ENCODE results near the gene PRKCZ. TPM values are rescaled to one million over a fixed set of nuclear protein-coding genes. Genes with fewer than 3 reads are reported as not detected.

Gene PRKCZ
- total RNA-seq, 1 experiment from 2014 or later = 56.8 TPM

- intact Hi-C loops (cut with micrococcal nuclease) = no loop called here
- H3K9me2 ChIP-seq (replicated peaks; ENCODE audit: low read length) = no peaks in the 10 kb centered on the region
- peak; percentile 88 for ATAC-seq
- TSS peak; percentile 37 for BruUV-seq (replicated peaks)
- no peak overlapping the region for H2AFZ ChIP-seq (ENCODE audit: low read length)
- H3K36me3 ChIP-seq (ENCODE audit: low read depth, low read length) = no peaks in the 10 kb centered on the region; the same call in 1 of the 2 replicates
- H4K20me1 ChIP-seq (ENCODE audit: low read length) = no peaks in the 10 kb centered on the region
- H3K27me3 ChIP-seq (ENCODE audit: low read length) = no peaks in the 10 kb centered on the region
- no peaks in the 10 kb centered on the region for H3K9me3 ChIP-seq (ENCODE audit: low read length)
- H3F3A ChIP-seq (ENCODE audit: low read length, unreplicated experiment) = no peaks in the 10 kb centered on the region
- TF ChIP-seq EZH2phosphoT487 (IDR thresholded peaks at IDR 0.05; ENCODE audit: borderline replicate concordance, low read length) (no peak), EZH2 (IDR thresholded peaks at IDR 0.05; ENCODE audit: low read length, unreplicated experiment) (no peak)
- TF ChIP-seq, protein P1, sequence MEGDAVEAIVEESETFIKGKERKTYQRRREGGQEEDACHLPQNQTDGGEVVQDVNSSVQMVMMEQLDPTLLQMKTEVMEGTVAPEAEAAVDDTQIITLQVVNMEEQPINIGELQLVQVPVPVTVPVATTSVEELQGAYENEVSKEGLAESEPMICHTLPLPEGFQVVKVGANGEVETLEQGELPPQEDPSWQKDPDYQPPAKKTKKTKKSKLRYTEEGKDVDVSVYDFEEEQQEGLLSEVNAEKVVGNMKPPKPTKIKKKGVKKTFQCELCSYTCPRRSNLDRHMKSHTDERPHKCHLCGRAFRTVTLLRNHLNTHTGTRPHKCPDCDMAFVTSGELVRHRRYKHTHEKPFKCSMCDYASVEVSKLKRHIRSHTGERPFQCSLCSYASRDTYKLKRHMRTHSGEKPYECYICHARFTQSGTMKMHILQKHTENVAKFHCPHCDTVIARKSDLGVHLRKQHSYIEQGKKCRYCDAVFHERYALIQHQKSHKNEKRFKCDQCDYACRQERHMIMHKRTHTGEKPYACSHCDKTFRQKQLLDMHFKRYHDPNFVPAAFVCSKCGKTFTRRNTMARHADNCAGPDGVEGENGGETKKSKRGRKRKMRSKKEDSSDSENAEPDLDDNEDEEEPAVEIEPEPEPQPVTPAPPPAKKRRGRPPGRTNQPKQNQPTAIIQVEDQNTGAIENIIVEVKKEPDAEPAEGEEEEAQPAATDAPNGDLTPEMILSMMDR (conservative IDR thresholded peaks at IDR 0.05; ENCODE audit: low read depth, low read length) = no peak
- peak overlapping the region; percentile 38 for H3K9ac ChIP-seq (ENCODE audit: low read length)
- no peak overlapping the region for H3K4me3 ChIP-seq (ENCODE audit: low read length)
- H3K79me2 ChIP-seq (ENCODE audit: low read length) = no peaks in the 10 kb centered on the region
- POLR2A ChIA-PET (ENCODE audit: unreplicated experiment) = no interaction called here
- H3K4me2 ChIP-seq (ENCODE audit: low read length) = no peak overlapping the region; the same call in 1 of the 2 replicates
- CTCF ChIA-PET = no interaction called here
- DNase-seq = peak; percentile 93
- peak overlapping the region; percentile 80 for H3K27ac ChIP-seq (ENCODE audit: low read length)
- peaks cover 12% of the 10 kb centered on the region for H3K4me1 ChIP-seq (ENCODE audit: insufficient read depth, low read length)
These were observed 130.4 kb downstream of the PRKCZ start for GRCh38 chr1:2180297-2181245.

- CTCF ChIA-PET = no interaction called here
- Histone ChIP-seq H3K9ac (ENCODE audit: low read length) (peak overlapping the region; percentile 38; the same call in 1 of the 2 replicates), H3K27ac (ENCODE audit: low read length) (peak overlapping the region; percentile 80), H3K4me1 (ENCODE audit: insufficient read depth, low read length) (peaks cover 12% of the 10 kb centered on the region), H2AFZ (ENCODE audit: low read length) (no peak overlapping the region), H4K20me1 (ENCODE audit: low read length) (no peaks in the 10 kb centered on the region), H3K79me2 (ENCODE audit: low read length) (no peaks in the 10 kb centered on the region), H3K9me2 (replicated peaks; ENCODE audit: low read length) (no peaks in the 10 kb centered on the region), H3F3A (ENCODE audit: low read length, unreplicated experiment) (no peaks in the 10 kb centered on the region), H3K4me3 (ENCODE audit: low read length) (no peak overlapping the region), H3K36me3 (ENCODE audit: low read depth, low read length) (no peaks in the 10 kb centered on the region; the same call in 1 of the 2 replicates), H3K4me2 (ENCODE audit: low read length) (no peak overlapping the region), H3K9me3 (ENCODE audit: low read length) (no peaks in the 10 kb centered on the region), H3K27me3 (ENCODE audit: low read length) (no peaks in the 10 kb centered on the region)
- no peak for ATAC-seq
- intact Hi-C loops (cut with micrococcal nuclease) = no loop called here
- no peak for DNase-seq
- no TSS peak for BruUV-seq (replicated peaks)
- POLR2A ChIA-PET (ENCODE audit: unreplicated experiment) = no interaction called here
- no peak for TF ChIP-seq EZH2phosphoT487 (IDR thresholded peaks at IDR 0.05; ENCODE audit: borderline replicate concordance, low read length)
- TF ChIP-seq, protein P1 (conservative IDR thresholded peaks at IDR 0.05; ENCODE audit: low read depth, low read length) = no peak
- no peak for TF ChIP-seq EZH2 (IDR thresholded peaks at IDR 0.05; ENCODE audit: low read length, unreplicated experiment)
These were observed 131.1 kb downstream of the PRKCZ start for GRCh38 chr1:2181271-2181670.

DNA sequence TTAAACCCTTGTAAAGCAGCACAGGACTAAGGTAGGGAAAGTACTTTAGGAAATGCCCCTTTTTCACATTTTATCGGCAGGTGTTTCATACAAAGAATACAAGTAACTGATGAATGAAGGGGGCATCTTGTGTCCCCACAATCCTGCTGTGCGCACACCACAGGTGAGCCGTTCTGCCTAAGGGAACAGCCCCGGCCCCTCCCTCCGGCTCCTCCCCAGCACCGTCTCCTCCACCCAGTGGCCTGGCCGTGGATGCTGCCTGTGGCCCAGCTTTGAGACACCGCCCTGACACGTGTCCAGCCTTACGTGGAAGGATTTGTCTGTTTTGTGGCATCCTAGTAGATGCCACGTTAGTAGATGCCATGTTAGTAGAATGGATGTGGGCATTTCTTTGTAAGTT lies 131.5 kb downstream of the PRKCZ start:
- Histone ChIP-seq H3K4me2 (ENCODE audit: low read length) (no peak overlapping the region), H3K36me3 (ENCODE audit: low read depth, low read length) (no peaks in the 10 kb centered on the region; the same call in 1 of the 2 replicates), H4K20me1 (ENCODE audit: low read length) (no peaks in the 10 kb centered on the region), H3K9ac (ENCODE audit: low read length) (no peak overlapping the region), H3K4me1 (ENCODE audit: insufficient read depth, low read length) (peaks cover 12% of the 10 kb centered on the region), H2AFZ (ENCODE audit: low read length) (no peak overlapping the region), H3K9me2 (replicated peaks; ENCODE audit: low read length) (no peaks in the 10 kb centered on the region), H3K27me3 (ENCODE audit: low read length) (no peaks in the 10 kb centered on the region), H3K27ac (ENCODE audit: low read length) (0 out of 2 replicates have a peak overlapping the region, but pooled peaks have one; percentile 80), H3K9me3 (ENCODE audit: low read length) (no peaks in the 10 kb centered on the region), H3K79me2 (ENCODE audit: low read length) (no peaks in the 10 kb centered on the region), H3F3A (ENCODE audit: low read length, unreplicated experiment) (no peaks in the 10 kb centered on the region), H3K4me3 (ENCODE audit: low read length) (no peak overlapping the region)
- intact Hi-C loops (cut with micrococcal nuclease) = no loop called here
- TF ChIP-seq, protein P1 (conservative IDR thresholded peaks at IDR 0.05; ENCODE audit: low read depth, low read length) = no peak
- TF ChIP-seq EZH2 (IDR thresholded peaks at IDR 0.05; ENCODE audit: low read length, unreplicated experiment) = no peak
- TF ChIP-seq EZH2phosphoT487 (IDR thresholded peaks at IDR 0.05; ENCODE audit: borderline replicate concordance, low read length) = no peak
- BruUV-seq (replicated peaks) = no TSS peak
- no peak for DNase-seq
- POLR2A ChIA-PET (ENCODE audit: unreplicated experiment) = no interaction called here
- ATAC-seq = no peak
- CTCF ChIA-PET = no interaction called here

All from PC-3 (cell line).